Measurements from ENCODE around the gene IL20RB. TPM values are rescaled to one million over a fixed set of nuclear protein-coding genes. Genes with fewer than 3 reads are reported as not detected.
"Not testable (repeated sequence)": the region's sequence is repeated elsewhere in the genome, so short reads cannot be mapped to it uniquely, and the experiment has no call there.

The IL20RB gene
- total RNA-seq, 1 donor from 2014 or later = 3.6 TPM

DNA sequence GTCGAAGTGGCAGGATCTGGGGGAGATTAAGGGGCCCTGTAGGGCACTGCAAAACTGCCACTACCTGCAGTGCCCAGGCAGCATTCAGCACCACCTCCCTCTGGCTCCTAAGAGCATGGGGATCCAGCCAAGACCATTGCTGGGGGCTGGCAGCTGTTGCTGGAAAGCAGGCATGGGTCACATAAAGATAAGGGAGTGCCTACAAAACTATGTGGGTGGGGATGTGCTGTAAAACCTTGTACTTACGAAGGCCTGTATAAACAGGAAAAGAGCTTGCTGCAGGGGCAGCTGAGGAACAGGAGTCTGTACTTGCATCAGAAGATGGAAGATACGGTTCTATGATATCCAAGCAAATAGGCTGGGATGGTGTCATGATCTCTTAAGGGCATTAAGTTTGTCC lies 27.1 kb downstream of the IL20RB start:
- no peak for DNase-seq (ENCODE audit: low spot score)

GRCh38 chr3:136987398-136987980 lies 29.7 kb downstream of the IL20RB start:
- DNase-seq (ENCODE audit: low spot score) = not testable (repeated sequence)

GRCh38 chr3:136988651-136989050 lies 30.9 kb downstream of the IL20RB start:
- DNase-seq (ENCODE audit: low spot score) = no peak

GRCh38 chr3:136989781-136990524 lies 32.2 kb downstream of the IL20RB start:
- no peak for DNase-seq (ENCODE audit: low spot score)

DNA sequence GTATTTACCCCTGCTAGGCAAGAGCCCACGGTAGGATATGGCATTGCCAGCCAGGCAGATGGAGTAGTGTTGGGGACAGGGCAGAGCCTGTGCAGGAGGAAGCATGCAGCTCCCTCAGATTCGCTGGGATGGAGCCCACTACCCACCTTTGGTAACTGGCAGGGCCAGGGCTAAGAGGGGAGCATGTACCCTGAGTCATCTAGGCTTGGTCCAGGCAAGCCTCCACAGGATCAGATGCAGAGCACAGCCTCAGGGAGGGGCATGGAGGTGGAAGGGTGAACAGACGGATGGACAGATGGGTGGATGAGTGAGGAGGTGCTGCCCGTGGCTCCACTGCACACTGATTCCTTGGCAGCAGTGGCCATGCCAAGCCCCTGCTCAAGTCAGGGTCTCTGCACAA lies 33.0 kb downstream of the IL20RB start:
- DNase-seq (ENCODE audit: low spot score) = no peak

- no peak for DNase-seq (ENCODE audit: low spot score)
Observed at GRCh38 chr3:136992115-136992514, 34.3 kb downstream of the IL20RB start.

- DNase-seq (ENCODE audit: low spot score) = no peak
Observed at GRCh38 chr3:136994772-136995516, 37.2 kb downstream of the IL20RB start.

GRCh38 chr3:136995652-136996051 lies 37.9 kb downstream of the IL20RB start:
- no peak for DNase-seq (ENCODE audit: low spot score)

DNA sequence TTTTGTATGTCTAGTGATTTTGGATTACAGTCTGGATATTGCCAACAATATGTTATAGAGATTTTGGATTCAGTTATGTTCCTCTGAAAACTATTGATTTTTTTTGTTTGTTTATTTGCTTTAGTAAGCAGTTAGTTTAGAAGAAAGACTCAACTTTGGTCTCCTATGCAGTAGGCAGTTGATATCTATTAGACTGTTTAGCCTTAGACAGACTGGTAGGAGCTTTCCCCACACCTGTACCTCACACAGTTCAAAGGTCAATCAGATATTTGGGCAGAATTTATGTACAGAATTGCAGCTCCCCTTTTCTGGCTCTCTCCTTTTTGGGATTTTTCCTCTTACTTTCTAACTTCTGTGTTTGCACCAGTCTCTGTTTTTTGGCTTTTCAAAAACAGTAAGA lies 42.3 kb downstream of the IL20RB start:
- no peak for DNase-seq (ENCODE audit: low spot score)

- DNase-seq (ENCODE audit: low spot score) = not testable (repeated sequence)
Observed at GRCh38 chr3:137007376-137007775, 49.6 kb downstream of the IL20RB start.

DNA sequence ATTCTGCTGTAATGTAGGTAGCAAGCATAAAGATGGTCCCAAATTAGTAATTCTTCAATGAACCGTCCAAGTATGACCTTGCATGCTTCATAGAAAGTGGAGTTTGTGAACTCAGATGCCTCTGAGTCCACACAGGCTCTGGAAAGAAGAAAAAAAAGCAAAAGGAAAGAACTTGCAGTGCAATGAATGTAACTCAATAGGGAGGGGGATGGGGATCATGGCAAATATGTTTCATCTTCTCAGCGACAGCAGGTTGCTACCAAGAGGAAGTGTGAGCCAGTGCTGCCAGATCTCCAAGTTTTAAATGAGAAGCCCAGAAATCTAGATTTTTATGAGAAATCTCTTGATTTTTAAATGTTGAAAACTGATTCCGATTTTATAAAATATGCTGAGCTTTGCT lies 50.3 kb downstream of the IL20RB start:
- DNase-seq (ENCODE audit: low spot score) = no peak

DNA sequence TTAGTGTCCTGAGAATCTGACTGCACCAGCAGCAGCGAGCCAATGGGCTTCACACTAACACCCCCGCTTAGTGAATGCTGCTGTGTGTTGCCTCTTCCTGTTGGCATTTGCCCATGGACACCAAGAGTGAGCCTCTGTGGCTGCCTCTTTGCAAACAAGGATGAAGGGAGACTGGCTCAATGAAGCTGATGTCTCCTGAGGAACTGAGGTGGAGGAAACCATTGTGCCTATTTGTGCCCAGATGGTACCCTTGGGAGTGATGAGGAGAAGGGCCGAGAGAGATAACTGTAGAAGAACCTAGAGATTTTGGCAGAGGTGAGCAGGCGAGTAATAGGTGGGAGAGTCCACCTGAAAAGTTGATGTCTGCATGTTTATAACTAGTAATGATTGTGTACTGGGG lies 51.2 kb downstream of the IL20RB start:
- DNase-seq (ENCODE audit: low spot score) = no peak

DNA sequence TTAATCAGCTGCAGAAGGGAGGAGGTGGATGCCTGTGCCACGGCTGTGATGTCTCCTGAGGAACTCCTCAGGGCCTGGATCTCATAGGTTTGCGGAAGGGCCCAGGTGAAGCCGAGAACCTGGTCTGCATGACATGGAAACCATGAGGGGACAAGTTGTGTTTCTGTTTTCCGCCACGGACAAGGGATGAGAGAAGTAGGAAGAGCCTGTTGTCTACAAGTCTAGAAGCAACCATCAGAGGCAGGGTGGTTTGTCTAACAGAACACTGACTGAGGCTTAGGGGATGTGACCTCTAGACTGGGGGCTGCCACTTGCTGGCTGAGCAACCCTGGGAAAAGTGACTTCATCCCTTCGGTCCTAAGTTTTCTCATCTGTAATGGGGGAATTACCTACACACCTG lies 52.4 kb downstream of the IL20RB start:
- DNase-seq (ENCODE audit: low spot score) = no peak

DNA sequence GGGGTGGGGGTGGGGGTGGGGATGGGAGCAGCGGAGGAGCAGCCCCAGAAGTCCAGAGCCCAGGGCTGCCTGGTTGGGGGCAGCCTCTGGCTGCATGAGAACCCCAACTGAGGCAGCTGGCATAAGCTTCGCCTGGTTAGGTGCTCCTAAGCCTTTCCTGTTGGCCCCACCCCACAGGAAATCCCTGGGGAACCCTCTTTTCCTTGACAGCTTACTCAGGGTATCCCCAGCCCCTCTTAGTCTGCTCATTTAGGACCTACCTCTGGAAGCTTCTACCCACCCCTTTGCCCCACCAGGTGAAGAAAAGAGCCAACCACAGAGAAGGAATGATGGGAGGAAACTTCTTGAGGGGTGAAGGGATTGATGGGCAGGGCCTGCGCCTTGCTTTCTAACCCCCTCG lies 53.4 kb downstream of the IL20RB start:
- no peak for DNase-seq (ENCODE audit: low spot score)

DNA sequence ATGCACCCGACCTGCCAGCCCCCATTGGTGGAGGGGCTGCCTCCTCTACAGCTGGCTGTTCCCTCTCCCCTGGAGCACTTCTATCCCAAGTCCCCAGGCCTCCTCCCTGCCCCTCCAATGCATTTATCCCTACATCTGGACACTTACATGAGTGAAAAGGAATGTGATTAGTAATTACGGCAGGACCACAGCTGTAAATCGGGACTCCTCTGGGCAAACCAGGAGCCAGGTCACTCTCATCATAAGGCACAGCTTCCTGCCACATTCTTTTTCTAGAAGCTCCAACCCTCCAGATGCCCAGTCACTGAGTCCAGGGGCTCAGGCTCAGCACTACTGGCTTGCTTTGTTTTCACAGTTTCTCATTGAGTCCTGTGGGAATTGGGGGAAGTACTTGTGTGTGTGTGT lies 54.3 kb downstream of the IL20RB start:
- DNase-seq (ENCODE audit: low spot score) = no peak

DNA sequence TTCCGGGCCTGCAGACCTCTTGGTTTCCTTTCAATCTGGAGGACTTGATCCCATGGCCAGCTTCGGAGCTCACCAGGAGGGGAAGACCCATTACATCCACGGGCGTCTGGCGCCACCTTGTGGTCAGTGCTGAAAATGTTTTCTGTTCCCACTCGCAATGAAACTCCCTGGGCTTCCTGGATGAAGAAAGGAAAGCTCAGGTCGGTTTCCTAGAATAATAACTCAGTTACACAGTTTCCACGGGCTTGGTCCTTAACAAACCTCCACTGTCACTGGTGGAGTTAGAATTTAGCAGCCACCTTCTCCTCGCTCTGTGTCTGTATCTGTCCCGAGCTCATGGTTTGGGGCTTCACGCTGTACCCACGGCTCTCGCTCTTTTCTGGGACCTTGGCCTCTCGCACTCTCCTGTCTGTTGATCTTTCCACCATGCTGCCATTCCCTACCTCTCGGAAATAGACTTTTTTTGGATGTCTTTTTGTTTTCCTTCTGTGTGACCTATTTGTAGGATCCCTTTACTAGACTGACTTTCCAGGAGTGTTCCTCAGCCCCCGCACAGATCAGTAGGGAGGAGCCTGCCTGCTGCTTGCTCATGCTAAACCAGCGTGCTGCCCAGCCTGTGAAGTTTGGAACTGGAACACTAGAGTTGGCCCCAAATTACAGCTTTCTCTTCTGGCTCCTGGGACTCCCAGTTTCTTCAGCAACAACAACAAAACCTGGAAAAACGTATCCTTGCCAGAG lies 56.3 kb downstream of the IL20RB start:
- DNase-seq (ENCODE audit: low spot score) = peak; percentile 95

DNA sequence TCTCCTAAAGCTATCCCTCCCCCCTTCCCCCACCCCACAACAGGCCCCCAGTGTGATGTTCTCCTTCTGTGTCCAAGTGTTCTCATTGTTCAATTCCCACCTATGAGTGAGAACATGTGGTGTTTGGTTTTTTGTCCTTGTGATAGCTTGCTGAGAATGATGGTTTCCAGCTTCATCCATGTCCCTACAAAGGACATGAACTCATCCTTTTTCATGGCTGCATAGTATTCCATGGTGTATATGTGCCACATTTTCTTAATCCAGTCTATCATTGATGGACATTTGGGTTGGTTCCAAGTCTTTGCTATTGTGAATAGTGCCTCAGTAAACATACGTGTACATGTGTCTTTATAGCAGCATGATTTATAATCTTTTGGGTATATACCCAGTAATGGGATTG lies 59.5 kb downstream of the IL20RB start:
- not testable (repeated sequence) for DNase-seq (ENCODE audit: low spot score)

DNA sequence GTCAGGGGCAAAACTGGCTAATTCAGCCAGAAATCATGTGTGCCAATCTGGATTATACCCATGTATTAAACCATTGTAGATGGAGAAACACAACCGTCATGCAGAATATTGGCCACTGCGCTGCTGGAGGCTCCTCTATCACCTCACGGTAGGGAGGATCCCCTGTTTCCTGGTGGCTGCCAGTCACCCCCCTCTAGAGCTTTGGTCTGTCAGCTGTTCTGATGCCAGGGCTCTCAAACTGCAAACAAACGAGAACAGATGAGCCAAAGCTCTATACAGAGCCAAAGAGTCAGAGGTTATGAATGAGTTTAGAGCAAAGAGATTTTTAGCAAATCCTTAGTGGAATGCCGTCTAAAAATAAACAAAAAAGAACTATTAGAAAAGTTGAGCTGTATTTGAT lies 62.5 kb downstream of the IL20RB start:
- no peak for DNase-seq (ENCODE audit: low spot score)

DNA sequence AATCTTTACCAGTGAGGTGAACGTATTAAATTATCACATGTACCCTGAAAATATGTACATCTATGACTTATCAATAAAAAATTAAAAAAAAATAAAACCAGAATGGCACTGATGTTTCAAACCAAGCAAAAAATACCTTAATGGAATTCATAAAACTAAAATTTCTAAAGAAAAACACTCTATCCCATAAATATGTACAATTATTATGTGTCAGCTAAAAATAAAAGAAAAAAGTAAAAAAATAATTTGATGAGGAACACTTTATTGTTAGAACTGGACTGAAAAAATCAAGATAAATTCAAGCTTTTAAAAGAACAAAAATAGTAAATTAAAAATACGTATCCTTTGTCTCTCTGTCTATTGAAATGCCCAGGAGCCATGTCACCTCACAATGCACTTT lies 63.1 kb downstream of the IL20RB start:
- DNase-seq (ENCODE audit: low spot score) = no peak

DNA sequence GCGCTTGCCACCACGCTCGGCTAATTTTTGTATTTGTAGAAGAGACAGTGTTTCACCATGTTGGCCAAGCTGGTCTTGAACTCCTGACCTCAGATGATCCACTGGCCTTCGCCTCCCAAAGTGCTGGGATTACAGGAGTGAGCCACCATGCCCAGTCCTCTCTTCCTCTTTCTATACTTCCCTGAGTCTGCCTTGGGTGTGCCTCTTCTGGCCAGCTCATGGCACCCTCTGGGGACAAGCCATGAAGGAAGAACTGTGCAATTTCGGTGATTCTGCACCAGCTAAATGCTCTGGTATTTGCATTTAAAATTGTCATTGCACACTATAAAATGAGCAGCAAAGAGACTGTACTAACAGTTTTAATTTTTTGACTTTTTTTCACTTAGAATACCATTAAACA lies 66.6 kb downstream of the IL20RB start:
- no peak for DNase-seq (ENCODE audit: low spot score)

DNA sequence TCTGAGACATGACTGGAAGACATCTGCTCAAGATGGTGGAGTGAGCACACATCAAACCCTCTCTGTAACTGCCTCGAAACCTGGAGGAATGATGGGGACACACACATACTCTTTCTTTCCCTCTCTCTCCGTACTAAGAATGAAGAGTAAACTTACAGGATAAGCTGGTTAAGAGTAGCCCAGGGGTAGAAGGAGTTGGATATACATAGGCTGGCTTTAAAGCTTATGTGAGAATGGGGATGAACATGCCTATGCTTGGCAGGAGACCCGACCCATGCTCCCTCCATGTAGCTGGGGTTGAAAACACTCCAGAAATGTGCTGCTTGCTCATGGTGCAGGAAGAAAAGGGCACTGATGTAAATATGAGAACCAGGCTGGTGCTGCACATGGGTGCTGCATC lies 68.9 kb downstream of the IL20RB start:
- no peak for DNase-seq (ENCODE audit: low spot score)
